Stomach (tissue), 4 donors: Measurements from ENCODE around the gene ELOF1.

Experiments used
- POLR2A ChIP-seq, 4 donors: fragments of 450-650 bp; IDR thresholded peaks; one replicate each; pipeline ENCODE4 v1.6.1; 2016; ENCODE audit warnings: antibody characterized with exemption in 4 of 4, control low read depth in 2 of 4, mild to moderate bottlenecking in 1 of 4, moderate library complexity in 1 of 4
- POLR2AphosphoS5 ChIP-seq, 3 donors: sonication (generic); formaldehyde crosslinking; IDR thresholded peaks; one replicate each; pipeline ENCODE4 v1.6.1; 2016; ENCODE audit warnings: antibody characterized with exemption in 3 of 3
- TF ChIP-seq, protein P1 (sequence below), 7 experiments: fragments of 450-650 bp in 4 of 7; fragments of 200-600 bp in 3 of 7; sonication (generic) in 3 of 7; IDR thresholded peaks; one replicate each; pipeline ENCODE4 v1.5.1; 2016 to 2019; ENCODE audit warnings: antibody characterized with exemption in 7 of 7, control low read depth in 2 of 7, mild to moderate bottlenecking in 1 of 7

DNA sequence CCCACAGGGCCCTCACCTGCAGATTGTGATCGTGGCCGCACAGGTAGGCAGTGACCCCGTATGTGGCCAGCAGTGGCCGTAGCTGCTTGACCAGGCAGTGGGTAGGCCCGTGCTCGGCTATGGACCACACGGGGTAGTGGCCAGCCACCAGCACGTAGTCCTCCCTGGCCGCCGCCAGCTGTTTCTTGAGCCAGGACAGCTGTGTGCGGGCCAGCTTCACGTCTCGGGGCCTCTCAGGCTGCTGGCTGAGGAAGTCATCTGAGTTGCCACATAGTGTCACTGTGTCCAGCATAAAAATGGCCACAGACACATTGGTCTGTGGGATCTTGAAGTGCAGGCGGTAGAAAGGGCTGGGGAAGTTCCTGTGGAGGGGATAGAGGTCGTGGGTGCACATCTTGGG, 17.2 kb upstream of the ELOF1 start:
- TF ChIP-seq, protein P1, sequence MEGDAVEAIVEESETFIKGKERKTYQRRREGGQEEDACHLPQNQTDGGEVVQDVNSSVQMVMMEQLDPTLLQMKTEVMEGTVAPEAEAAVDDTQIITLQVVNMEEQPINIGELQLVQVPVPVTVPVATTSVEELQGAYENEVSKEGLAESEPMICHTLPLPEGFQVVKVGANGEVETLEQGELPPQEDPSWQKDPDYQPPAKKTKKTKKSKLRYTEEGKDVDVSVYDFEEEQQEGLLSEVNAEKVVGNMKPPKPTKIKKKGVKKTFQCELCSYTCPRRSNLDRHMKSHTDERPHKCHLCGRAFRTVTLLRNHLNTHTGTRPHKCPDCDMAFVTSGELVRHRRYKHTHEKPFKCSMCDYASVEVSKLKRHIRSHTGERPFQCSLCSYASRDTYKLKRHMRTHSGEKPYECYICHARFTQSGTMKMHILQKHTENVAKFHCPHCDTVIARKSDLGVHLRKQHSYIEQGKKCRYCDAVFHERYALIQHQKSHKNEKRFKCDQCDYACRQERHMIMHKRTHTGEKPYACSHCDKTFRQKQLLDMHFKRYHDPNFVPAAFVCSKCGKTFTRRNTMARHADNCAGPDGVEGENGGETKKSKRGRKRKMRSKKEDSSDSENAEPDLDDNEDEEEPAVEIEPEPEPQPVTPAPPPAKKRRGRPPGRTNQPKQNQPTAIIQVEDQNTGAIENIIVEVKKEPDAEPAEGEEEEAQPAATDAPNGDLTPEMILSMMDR (IDR thresholded peaks at IDR 0.05) = no peak
- TF ChIP-seq POLR2AphosphoS5 (IDR thresholded peaks at IDR 0.05) = no peak
- TF ChIP-seq POLR2A (IDR thresholded peaks at IDR 0.05) = no peak
